Upper lobe of left lung (tissue), 6 donors: ENCODE measurements around the gene PTEN. TPM values are rescaled to one million over a fixed set of nuclear protein-coding genes. Genes with fewer than 3 reads are reported as not detected.

Experiments
- ATAC-seq, 2 donors: fragments of 200-7000 bp; cut with Tn5 transposase; one replicate each; pipeline ENCODE4 v1.9.1; 2022; ENCODE audit warnings: mild to moderate bottlenecking in 2 of 2, moderate library complexity in 2 of 2; ENCODE audit not compliant: low FRiP score in 2 of 2
- DNase-seq, 2 donors: peaks; one replicate each; pipeline ENCODE4 v3.0.0-alpha.2; 2019 to 2020
- H3K27ac ChIP-seq, 4 donors: fragments of 200-600 bp; sonication (generic); one replicate each; pipeline ENCODE4 v1.5.1; 2016 to 2019
- H3K27me3 ChIP-seq, 4 donors: fragments of 200-600 bp; sonication (generic); one replicate each; pipeline ENCODE4 v1.5.1; 2017 to 2019
- H3K36me3 ChIP-seq, 4 donors: fragments of 200-600 bp; sonication (generic); one replicate each; pipeline ENCODE4 v1.5.1; 2016 to 2019
- H3K4me1 ChIP-seq, 4 donors: fragments of 200-600 bp; sonication (generic); one replicate each; pipeline ENCODE4 v1.5.1; 2018 to 2019
- H3K4me3 ChIP-seq, 4 donors: fragments of 200-600 bp; sonication (generic); one replicate each; pipeline ENCODE4 v1.5.1; 2017 to 2019; ENCODE audit warnings: mild to moderate bottlenecking in 2 of 4, moderate library complexity in 1 of 4
- H3K9me3 ChIP-seq, 4 donors: fragments of 200-600 bp; sonication (generic); one replicate each; pipeline ENCODE4 v1.5.1; 2018 to 2019
- EP300 ChIP-seq, 4 donors: sonication (generic); formaldehyde crosslinking; IDR thresholded peaks; one replicate each; pipeline ENCODE4 v1.5.1; 2017; ENCODE audit warnings: antibody characterized with exemption in 4 of 4, control low read depth in 2 of 4
- POLR2A ChIP-seq, 4 donors: fragments of 450-650 bp; IDR thresholded peaks; one replicate each; pipeline ENCODE4 v1.5.1; 2016 to 2017; ENCODE audit warnings: antibody characterized with exemption in 4 of 4, mild to moderate bottlenecking in 2 of 4
- POLR2AphosphoS5 ChIP-seq, 2 donors: sonication (generic); formaldehyde crosslinking; IDR thresholded peaks; one replicate each; pipeline ENCODE4 v1.5.1; 2017; ENCODE audit warnings: antibody characterized with exemption in 2 of 2
- WGBS, 2 donors: methylation state at CpG; one replicate each; pipeline ENCODE4 v1.1.5; 2017 to 2018; 5-methylcytosine and 5-hydroxymethylcytosine counted together
- total RNA-seq, 6 donors: library from RNA; depleted of rRNA in 4 of 6; stranded (reverse); fragments of >200 nt in 4 of 6; gene quantifications; one replicate each; pipeline versions ENCODE4 v1.1.0 to v1.2.1, GENCODE V29; 2016 to 2021
- TF ChIP-seq, protein P1 (sequence below), 6 experiments: fragments of 450-650 bp in 4 of 6; fragments of 200-600 bp in 2 of 6; sonication (generic) in 2 of 6; IDR thresholded peaks; one replicate each; pipeline ENCODE4 v1.5.1; 2016 to 2019; ENCODE audit warnings: antibody characterized with exemption in 6 of 6
- donor health status: DM: no; HTN: no; CAD: no; lungs with moderate emphysema.
- donor health status: DM: no; HTN: yes; CAD: no; lungs with severe emphysema.

Gene PTEN
- total RNA-seq, 6 donors from 2014 or later, result 63.3 to 177 (median 99.0) TPM

DNA sequence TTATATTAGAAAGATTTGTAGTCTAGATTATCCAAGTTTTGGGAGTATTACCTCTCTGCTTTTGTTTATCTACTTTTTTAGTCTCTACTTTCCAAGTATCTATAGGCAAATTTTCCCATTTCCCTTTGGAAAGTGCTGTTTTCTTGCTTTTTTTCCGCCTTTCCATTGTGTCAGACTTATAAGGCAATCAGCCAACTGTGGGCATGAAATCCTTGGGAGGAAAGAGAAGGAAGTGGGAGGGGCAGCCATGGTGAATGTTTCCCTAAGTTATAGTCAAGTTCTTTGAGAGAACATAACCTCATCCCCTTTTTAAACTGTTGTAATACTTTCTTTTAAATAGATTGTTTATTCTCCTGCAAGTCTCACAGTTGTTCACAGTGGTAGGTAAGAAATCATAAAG, 52.6 kb downstream of the PTEN start:
- 41 to 48% methylated on average over 1 of the region's 1 CpG for WGBS, 2 donors
- H3K4me3 ChIP-seq, result no peak overlapping the region
- H3K27me3 ChIP-seq, result no peaks in the 10 kb centered on the region
- H3K9me3 ChIP-seq, result peaks cover 5 to 20% (median 15%) of the 10 kb centered on the region in 4 donors
- H3K36me3 ChIP-seq, result peaks cover 0 to 17% (median 0%) of the 10 kb centered on the region in 4 donors
- ATAC-seq (no peak), DNase-seq (peak in 1 of 2 donors; percentile 57)
- H3K4me1 ChIP-seq, result peaks cover 20 to 40% (median 32%) of the 10 kb centered on the region in 4 donors
- TF ChIP-seq EP300 (IDR thresholded peaks at IDR 0.05), result no peak
- no peak for TF ChIP-seq POLR2AphosphoS5 (IDR thresholded peaks at IDR 0.05)
- no peak for TF ChIP-seq POLR2A (IDR thresholded peaks at IDR 0.05)
- TF ChIP-seq, protein P1, sequence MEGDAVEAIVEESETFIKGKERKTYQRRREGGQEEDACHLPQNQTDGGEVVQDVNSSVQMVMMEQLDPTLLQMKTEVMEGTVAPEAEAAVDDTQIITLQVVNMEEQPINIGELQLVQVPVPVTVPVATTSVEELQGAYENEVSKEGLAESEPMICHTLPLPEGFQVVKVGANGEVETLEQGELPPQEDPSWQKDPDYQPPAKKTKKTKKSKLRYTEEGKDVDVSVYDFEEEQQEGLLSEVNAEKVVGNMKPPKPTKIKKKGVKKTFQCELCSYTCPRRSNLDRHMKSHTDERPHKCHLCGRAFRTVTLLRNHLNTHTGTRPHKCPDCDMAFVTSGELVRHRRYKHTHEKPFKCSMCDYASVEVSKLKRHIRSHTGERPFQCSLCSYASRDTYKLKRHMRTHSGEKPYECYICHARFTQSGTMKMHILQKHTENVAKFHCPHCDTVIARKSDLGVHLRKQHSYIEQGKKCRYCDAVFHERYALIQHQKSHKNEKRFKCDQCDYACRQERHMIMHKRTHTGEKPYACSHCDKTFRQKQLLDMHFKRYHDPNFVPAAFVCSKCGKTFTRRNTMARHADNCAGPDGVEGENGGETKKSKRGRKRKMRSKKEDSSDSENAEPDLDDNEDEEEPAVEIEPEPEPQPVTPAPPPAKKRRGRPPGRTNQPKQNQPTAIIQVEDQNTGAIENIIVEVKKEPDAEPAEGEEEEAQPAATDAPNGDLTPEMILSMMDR (IDR thresholded peaks at IDR 0.05), result no peak
- H3K27ac ChIP-seq, result peak overlapping the region in 3 of 4 donors; percentile 9 to 67 (median 25)

DNA sequence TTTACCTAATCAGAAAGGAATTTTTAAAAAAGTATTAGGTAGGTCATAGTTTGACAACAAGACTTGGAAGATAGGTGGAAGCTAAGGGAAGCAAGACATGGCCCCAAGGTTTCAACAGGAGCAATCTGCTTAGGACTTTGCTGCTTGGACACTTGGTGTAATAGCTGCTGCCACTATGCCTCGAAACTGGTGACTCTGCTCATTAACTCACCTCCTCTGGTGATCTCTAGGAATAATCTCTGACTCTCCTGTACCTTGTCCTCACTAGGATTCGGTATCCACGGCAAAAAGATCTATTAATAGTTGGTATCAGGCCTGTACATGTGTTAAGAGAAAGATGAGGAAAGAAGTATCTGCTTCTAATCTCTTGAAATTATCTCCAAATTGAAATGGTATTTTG, 53.1 kb downstream of the PTEN start:
- peaks cover 0 to 17% (median 0%) of the 10 kb centered on the region in 4 donors for H3K36me3 ChIP-seq
- H3K27ac ChIP-seq, result peak overlapping the region in 3 of 4 donors; percentile 9 to 67 (median 25)
- WGBS, 2 donors, result 69 to 72% methylated on average over 3 of the region's 3 CpGs
- H3K4me1 ChIP-seq, result peaks cover 20 to 45% (median 32%) of the 10 kb centered on the region in 4 donors
- ATAC-seq (no peak), DNase-seq (no peak)
- H3K9me3 ChIP-seq, result peaks cover 5 to 20% (median 15%) of the 10 kb centered on the region in 4 donors
- no peaks in the 10 kb centered on the region for H3K27me3 ChIP-seq
- H3K4me3 ChIP-seq, result no peak overlapping the region
- TF ChIP-seq, protein P1 (IDR thresholded peaks at IDR 0.05), result no peak
- no peak for TF ChIP-seq EP300 (IDR thresholded peaks at IDR 0.05)

DNA sequence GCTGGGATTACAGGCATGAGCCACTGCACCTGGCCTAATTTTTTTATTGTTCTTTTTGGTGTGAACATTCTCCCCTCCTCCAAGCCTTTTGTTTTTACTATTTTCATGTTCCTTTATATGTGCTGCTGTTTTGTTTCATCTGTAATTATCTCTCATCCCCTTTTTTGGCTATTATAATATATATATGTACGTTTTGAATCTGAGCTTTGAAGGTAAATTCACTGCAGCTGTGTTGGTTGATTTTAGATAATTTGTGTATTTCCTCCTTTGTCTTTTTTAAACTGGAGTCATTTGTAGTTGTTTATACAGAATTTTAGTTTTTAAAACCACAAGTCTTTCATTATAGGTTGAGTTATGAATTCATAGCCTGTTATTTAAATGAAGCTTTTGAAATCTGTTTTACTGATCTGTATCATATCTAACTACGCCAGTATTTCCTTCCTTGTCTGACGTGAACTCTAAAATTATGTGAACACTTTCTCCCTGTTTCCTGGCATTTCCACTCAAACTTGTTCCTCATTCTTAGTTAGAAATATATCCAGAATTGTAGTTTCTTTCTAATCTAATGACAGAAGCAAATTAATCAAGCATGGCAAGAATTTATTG, 54.9 kb downstream of the PTEN start:
- TF ChIP-seq, protein P1 (IDR thresholded peaks at IDR 0.05), result no peak
- no peak for TF ChIP-seq POLR2AphosphoS5 (IDR thresholded peaks at IDR 0.05)
- no peak for TF ChIP-seq POLR2A (IDR thresholded peaks at IDR 0.05)
- TF ChIP-seq EP300 (IDR thresholded peaks at IDR 0.05), result no peak
- H3K27me3 ChIP-seq, result no peaks in the 10 kb centered on the region
- no peak for DNase-seq
- H3K27ac ChIP-seq, result peak overlapping the region in 2 of 4 donors; percentile 13 to 61
- 18 to 20% methylated on average over 3 of the region's 3 CpGs for WGBS, 2 donors
- peaks cover 0 to 15% (median 0%) of the 10 kb centered on the region in 4 donors for H3K36me3 ChIP-seq
- H3K4me1 ChIP-seq, result peaks cover 24 to 57% (median 38%) of the 10 kb centered on the region in 4 donors
- no peak for ATAC-seq
- H3K4me3 ChIP-seq, result no peak overlapping the region
- peaks cover 4 to 7% (median 5%) of the 10 kb centered on the region in 4 donors for H3K9me3 ChIP-seq

DNA sequence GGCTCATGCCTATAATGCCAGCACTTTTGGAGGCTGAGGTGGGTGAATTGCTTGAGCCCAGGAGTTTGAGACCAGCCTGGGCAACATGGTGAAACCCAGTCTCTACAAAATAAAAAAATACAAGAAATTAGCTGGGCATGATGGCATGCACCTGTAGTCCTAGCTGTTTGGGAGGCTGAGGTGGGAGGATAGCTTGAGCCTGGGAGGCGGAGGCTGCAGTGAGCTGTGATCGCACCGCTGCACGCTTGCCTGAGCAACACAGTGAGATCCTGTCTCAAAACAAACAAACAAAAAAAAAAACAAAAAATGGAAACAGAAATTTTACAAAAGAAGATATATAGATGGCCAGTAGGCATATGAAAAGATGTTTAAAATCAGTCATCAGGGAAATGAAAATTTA, 57.1 kb downstream of the PTEN start:
- no peak for ATAC-seq
- Histone ChIP-seq H3K27me3 (no peaks in the 10 kb centered on the region), H3K9me3 (no peaks in the 10 kb centered on the region), H3K4me1 (peaks cover 21 to 62% (median 45%) of the 10 kb centered on the region in 4 donors), H3K4me3 (no peak overlapping the region), H3K36me3 (peaks cover 0 to under 1% (median 0%) of the 10 kb centered on the region in 4 donors), H3K27ac (no peak overlapping the region)
- no peak for DNase-seq
- TF ChIP-seq POLR2A (IDR thresholded peaks at IDR 0.05) (no peak), EP300 (IDR thresholded peaks at IDR 0.05) (no peak), POLR2AphosphoS5 (IDR thresholded peaks at IDR 0.05) (no peak)
- TF ChIP-seq, protein P1 (IDR thresholded peaks at IDR 0.05), result no peak
- 96 to 97% methylated on average over 4 of the region's 4 CpGs for WGBS, 2 donors
